GM06990 (cell line): Measurements from ENCODE around the gene WHRN.
A peak's percentile ranks its signal among the peaks of the same experiment; 100 is the strongest.

ENCODE experiments used
- DNase-seq: peaks from one replicate; pipeline ENCODE4 v3.0.0-alpha.2; 2011; ENCODE audit not compliant: insufficient read length; ENCODE audit errors: extremely low read depth
- H3K27me3 ChIP-seq: replicated peaks from 2 replicates; pipeline ENCODE4 v1.6.0; 2011; ENCODE audit warnings: low read length; ENCODE audit not compliant: control insufficient read depth, insufficient read depth
- H3K36me3 ChIP-seq: 2 replicates; pipeline ENCODE4 v1.5.1; 2011; ENCODE audit warnings: low read length; ENCODE audit not compliant: control insufficient read depth, insufficient read depth
- H3K4me3 ChIP-seq: replicated peaks from 2 replicates; pipeline ENCODE4 v1.5.1; 2011; ENCODE audit warnings: low read depth, mild to moderate bottlenecking, control low read depth, low read length
- CTCF ChIP-seq: IDR thresholded peaks from 2 replicates; pipeline ENCODE4 v1.5.1; 2011; ENCODE audit warnings: low read length, control low read depth, mild to moderate bottlenecking, inconsistent platforms; ENCODE audit not compliant: insufficient read depth, poor library complexity, severe bottlenecking

Gene WHRN

GRCh38 chr9:114369216-114370130 lies 135.8 kb downstream of the WHRN start:
- no peaks in the 10 kb centered on the region for H3K27me3 ChIP-seq
- TF ChIP-seq CTCF = no peak
- no peak for DNase-seq
- no peak overlapping the region for H3K4me3 ChIP-seq
- H3K36me3 ChIP-seq = peaks cover 49% of the 10 kb centered on the region

- no peaks in the 10 kb centered on the region for H3K27me3 ChIP-seq
- no peak for DNase-seq
- no peak for TF ChIP-seq CTCF
- peaks cover 52% of the 10 kb centered on the region for H3K36me3 ChIP-seq
- no peak overlapping the region for H3K4me3 ChIP-seq
Observed at GRCh38 chr9:114367772-114368569, 137.3 kb downstream of the WHRN start.

- Histone ChIP-seq H3K36me3 (peaks cover 53% of the 10 kb centered on the region), H3K27me3 (no peaks in the 10 kb centered on the region), H3K4me3 (no peak overlapping the region)
- TF ChIP-seq CTCF = no peak
- no peak for DNase-seq
Observed at GRCh38 chr9:114367366-114367765, 137.9 kb downstream of the WHRN start.

GRCh38 chr9:114366334-114367128 lies 138.7 kb downstream of the WHRN start:
- peak; percentile 66 for DNase-seq
- TF ChIP-seq CTCF = no peak
- Histone ChIP-seq H3K4me3 (no peak overlapping the region), H3K27me3 (no peaks in the 10 kb centered on the region), H3K36me3 (peaks cover 53% of the 10 kb centered on the region)

- no peaks in the 10 kb centered on the region for H3K27me3 ChIP-seq
- peaks cover 54% of the 10 kb centered on the region for H3K36me3 ChIP-seq
- TF ChIP-seq CTCF = no peak
- no peak overlapping the region for H3K4me3 ChIP-seq
- DNase-seq = no peak
Observed at GRCh38 chr9:114365194-114365593, 140.1 kb downstream of the WHRN start.
